Activated T-helper 1 cell treated with anti-CD3 and anti-CD28 coated beads, Interleukin-2, amount 50 U/mL, for 16 hours (primary cell): ENCODE data around the gene CFAP161.
"Not testable (repeated sequence)": the region's sequence is repeated elsewhere in the genome, so short reads cannot be mapped to it uniquely, and the experiment has no call there.

Experiments
- DNase-seq, 2 donors: peaks; one replicate each; pipeline ENCODE4 v3.0.0-alpha.2; 2020; ENCODE audit warnings: low read depth in 1 of 2, low spot score in 1 of 2

The CFAP161 gene

GRCh38 chr15:81106560-81106959 lies 27.5 kb upstream of the CFAP161 start:
- no peak for DNase-seq

DNA sequence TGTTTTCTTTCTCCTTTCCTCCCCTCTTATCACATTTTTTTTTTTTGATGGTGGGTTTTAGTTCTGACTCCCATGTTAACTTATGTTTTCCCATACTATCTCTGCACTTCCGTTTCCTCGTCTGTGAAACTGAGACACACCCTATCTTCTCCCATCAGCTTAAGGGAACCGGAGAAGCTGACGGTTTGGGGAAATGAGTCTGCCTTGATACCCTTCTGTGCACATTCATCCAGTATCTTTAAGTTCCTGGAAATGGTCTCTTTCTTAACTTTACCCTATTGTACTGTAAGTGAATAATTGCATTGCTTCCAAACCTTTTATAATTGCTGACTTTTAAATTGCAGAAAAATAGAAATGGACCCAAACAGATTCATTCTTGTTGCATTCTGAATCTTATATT lies 26.2 kb upstream of the CFAP161 start:
- DNase-seq = no peak

DNA sequence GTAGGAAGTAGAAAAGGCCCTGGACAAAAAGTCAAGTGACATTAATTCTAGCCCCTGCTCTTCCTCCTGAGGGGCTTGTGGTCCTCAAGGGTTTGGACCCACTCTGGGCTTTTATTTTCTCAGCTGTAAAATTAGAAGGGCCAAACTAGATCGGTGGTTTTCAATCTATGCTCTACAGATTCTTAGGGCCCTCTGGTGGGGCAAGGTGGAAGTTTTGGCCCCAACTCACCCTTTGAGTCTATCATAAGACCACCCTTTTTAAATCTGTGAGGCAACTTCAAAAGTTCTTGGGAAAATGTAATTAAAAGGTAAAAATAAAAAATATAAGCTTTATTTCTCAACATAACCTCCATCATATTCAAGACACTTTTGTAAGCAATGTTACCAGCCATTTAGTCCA lies 25.6 kb upstream of the CFAP161 start:
- DNase-seq = no peak

- DNase-seq = no peak
Measured at GRCh38 chr15:81111018-81111417, 23.1 kb upstream of the CFAP161 start.

DNA sequence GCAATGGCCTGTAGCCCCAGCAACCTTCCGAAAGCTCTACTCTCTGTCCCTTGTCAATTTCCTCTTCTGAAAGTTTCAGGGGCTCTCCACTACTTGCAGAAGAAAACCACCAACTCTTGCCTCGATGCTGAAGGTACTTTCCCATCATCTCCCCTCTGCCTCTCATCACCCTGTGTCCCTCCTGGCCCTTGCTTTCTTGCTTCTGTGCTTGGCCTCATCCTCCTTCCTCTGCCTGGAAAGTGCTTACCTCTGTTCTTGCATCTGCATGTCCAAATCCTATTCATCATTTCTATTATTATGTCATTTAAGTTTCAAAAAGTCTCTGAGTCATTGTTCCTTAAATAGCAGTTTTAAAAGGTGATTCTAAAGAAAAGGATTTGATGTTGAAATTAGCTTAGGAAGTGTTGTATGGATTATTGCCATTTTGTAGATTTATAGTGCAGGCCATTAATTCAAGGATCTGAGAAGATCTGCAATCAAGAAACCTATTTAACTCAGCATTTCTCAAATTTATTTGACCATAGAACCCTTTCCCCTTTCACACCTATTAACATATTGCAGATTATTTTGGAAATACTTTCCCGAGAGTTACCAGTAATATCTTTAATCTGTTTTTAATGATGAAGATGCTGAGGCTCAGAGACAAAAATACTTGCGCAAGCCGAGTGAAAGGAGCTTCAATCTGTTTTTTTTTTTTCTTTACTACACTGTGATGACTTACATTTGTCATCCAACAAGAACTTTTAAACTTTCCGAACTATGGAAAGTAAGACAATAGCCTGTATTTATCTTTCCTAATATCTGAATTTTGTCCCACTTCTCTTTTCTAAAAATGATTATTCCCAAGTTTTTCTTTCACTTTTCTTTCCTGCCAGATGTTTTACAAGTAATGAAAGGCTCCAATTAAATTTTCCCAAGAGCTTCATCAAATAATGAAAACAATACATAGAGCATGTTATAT lies 22.3 kb upstream of the CFAP161 start:
- no peak for DNase-seq

- no peak for DNase-seq
Measured at GRCh38 chr15:81113204-81113657, 20.8 kb upstream of the CFAP161 start.

DNA sequence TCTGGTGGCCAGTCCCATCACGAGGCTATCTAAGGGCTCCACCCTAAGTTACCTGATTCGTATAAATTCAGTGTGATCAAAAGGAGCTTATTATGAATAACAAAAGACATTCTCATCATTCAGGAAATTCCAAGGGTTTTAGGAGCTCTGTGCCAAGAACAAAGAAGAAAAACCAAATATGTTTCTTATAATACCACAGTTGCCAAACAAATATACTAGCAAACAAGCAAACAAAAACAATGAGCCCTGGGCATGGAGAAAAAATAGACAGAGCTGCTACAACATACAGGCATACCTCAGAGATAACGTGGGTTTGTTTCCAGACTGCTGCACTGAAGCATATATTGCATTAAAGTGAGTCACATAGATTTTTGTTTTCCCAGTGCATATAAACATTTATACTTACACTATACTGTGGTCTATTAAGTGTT lies 20.2 kb upstream of the CFAP161 start:
- no peak for DNase-seq

DNA sequence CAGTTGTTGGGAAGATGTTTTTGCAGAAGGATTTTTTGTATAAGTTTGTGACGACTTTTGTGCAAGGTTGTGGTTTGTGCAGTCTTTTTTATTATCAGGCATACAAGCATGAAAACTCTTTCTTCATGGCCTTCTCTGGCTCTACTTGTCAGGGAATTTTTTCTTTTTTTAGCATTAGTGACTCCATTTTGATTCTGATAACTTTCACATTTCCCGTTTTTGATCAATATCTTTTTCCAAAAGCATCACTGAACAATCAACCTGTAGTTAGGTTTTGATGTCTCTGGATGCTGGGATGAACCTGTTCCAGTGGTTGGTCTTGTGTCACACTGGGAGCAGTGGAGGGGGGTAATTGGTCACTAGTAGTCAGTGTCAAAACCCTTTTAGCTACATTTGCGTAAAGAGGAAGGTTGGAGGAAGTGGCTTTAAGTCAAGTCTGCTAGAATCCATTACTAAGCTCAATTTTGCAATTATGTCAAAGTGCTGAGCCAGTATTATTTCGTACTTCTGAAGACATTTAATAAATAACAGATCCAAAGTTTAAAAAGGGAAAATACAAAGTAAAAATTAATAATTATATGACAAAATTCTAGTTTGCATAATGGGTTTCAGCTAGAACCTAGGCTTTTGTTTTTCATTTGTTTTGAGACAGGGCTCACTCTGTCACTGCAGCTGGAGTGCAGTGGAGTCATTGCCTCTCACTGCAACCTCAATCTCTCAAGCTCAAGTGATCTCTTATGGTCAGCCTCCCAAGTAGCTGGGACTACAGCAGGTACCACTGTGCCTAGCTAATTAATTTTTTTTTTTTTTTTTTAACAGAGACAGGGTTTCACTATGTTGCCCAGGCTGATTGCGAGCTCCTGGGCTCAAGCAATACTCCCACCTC lies 18.8 kb upstream of the CFAP161 start:
- no peak for DNase-seq

DNA sequence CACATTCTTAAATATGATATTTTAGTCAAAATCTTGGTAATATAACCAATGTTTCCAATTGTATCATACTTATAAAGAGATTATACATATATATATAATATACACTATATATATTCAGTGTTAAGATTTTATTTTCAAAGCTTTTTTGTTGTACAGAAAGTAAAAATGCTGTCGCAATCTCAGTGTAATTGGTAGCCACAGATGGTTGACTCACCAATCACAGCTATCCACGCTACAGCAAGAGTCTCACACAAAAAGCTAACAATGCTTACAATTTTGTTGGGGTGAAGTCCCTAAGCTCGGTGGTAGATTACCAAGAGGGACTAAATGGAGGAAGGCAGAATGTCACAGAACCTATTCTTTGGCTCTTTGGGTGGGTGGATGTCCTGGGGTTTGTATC lies 16.9 kb upstream of the CFAP161 start:
- DNase-seq = no peak

- DNase-seq = no peak
Measured at GRCh38 chr15:81117581-81117980, 16.5 kb upstream of the CFAP161 start.

DNA sequence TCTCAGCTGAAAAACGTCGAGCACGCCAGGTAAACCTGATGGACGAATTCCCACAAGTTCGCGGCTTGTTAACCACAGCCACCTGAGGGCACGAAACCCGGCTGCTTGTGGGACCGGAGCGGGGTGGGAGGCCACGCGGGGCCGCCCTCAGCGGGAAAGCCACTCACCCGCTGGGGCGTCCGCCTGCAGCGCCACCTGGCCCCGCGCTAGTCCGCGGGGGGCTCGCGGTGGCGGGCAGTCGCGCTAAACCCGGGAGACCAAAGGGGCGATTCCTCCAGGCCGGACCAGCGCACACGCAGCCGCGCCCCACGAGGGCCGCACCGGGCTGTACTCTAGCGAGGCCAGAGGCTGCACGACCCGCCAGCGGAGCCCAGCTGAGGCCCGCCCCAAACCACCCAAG lies 15.7 kb upstream of the CFAP161 start:
- DNase-seq = no peak

DNA sequence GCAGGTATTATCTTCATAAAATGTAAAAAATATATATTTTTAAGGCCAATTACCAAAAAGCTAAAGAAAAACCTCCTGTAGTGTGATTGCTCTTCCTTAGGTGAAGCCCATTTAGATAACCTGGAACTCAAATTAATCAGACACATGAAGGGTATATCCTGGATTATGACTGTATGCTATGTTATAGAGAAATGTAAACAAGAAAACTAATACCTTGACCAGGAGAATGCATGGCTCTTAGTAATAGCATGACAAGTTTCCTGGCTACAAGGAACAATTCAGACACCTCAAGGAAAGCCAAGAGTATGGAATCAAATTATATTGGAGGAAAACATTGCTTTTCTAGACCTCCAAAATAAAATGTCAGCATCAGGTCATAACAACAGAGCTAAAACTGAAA lies 14.0 kb upstream of the CFAP161 start:
- no peak for DNase-seq

DNA sequence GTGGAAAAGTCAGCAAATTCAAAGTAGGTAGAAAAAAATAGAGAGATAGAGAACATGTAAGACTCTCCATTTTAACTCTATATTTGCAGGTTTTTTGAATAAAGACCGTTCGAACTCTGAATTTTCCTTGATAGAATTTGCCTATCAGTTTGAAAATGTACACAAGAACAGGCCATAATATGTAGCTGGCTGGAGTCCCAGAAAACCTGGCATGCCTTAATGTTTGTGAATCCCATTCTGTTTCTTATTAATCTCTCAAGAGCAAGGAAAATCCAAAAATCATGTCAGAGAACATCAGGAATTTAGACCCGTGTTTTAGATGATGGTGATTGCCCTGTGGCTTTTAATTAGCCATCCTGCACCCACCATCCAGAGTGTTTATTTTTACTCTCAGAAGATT lies 7.2 kb upstream of the CFAP161 start:
- no peak for DNase-seq

- DNase-seq = not testable (repeated sequence)
Measured at GRCh38 chr15:81141478-81141877, 7.4 kb downstream of the CFAP161 start.

DNA sequence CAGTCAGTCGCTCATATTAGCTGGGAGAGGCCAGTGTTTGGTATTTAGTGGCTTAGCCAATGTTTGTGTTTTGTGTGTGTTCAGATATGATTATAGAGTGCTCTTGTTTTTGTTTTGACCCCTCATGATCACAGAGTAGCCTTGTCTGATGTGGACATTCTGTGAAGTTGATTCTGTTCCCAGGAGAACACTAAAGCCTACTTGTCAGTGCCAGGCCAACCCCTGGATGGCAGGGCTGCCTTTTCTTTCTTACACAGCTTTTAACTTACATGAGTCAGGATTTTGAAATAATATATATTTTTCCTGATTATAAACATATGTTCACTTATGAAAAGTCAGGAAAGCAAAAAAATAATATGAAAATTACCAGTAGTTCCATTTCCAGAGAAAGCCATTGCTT lies 11.9 kb downstream of the CFAP161 start:
- DNase-seq = no peak

DNA sequence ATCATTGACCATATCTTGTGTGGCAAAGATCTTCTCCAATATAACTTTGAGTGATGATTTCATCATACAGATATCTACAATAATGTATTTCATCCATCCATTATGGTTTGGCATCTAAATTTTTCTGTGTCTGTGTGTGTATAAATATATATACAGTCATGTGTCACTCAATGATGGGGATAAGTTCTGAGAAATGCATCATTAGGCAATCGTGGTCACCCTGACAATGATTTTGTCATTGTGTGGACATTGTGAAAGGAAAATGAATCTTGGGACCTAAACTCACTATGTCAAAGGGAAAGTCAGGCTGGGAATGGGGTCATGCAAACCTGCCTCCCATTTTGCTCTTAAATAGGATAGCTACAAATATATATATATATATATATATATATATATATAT lies 12.4 kb downstream of the CFAP161 start:
- DNase-seq = no peak

GRCh38 chr15:81151389-81151788 lies 17.3 kb downstream of the CFAP161 start:
- DNase-seq = no peak

GRCh38 chr15:81152339-81152738 lies 18.3 kb downstream of the CFAP161 start:
- no peak for DNase-seq

DNA sequence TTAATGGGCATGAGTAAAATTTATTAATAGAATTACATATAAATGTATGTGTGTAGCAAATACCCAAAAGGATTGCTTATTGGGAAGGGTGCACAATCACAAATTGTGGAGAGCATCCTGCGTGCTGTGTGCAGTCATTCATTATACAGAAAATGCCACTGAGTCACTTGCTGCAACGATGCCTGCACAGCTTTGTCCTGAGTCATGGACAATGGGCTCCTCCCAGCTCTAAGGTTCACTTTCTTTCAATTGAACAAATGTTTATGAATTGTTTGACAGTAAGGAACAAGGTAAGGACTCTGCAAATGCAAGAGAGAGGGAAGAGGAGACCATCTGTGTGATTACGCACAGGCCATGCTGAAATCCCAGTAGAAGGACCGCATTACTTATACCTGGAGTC lies 18.7 kb downstream of the CFAP161 start:
- no peak for DNase-seq

GRCh38 chr15:81155375-81156218 lies 21.5 kb downstream of the CFAP161 start:
- DNase-seq = no peak

DNA sequence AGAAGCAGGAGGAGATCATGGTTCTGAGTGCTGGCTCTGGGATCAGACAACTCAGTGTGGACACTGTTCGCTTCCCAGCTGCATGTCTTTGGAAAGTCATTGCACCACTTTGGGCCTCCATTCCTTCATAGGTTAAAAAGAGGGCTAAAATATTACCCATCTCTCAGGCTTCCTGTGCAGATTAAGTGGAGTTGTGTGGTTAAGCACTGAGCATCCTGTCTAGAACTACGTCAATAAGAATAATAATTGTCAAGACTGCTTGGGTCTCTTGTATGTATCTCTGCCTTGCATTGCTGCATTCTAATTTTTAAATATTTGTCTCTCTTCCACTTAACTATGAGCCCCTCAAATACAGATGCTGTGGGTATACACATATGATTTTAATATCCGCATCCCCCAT lies 22.3 kb downstream of the CFAP161 start:
- no peak for DNase-seq
